A172 (cell line): ENCODE data around the gene CDK13. TPM values are rescaled to one million over a fixed set of nuclear protein-coding genes. Genes with fewer than 3 reads are reported as not detected.

Source experiments
- DNase-seq: peaks from one replicate; pipeline ENCODE4 v3.0.0-alpha.2; 2015; ENCODE audit warnings: low spot score
- total RNA-seq: library from RNA; depleted of rRNA; stranded (reverse); fragments of >200 nt; shearing (Covaris generic); gene quantifications from 2 replicates; pipeline ENCODE4 v1.2.3, GENCODE V29; 2014

Gene CDK13
- total RNA-seq, 1 experiment from 2014 or later: 53.2 TPM

DNA sequence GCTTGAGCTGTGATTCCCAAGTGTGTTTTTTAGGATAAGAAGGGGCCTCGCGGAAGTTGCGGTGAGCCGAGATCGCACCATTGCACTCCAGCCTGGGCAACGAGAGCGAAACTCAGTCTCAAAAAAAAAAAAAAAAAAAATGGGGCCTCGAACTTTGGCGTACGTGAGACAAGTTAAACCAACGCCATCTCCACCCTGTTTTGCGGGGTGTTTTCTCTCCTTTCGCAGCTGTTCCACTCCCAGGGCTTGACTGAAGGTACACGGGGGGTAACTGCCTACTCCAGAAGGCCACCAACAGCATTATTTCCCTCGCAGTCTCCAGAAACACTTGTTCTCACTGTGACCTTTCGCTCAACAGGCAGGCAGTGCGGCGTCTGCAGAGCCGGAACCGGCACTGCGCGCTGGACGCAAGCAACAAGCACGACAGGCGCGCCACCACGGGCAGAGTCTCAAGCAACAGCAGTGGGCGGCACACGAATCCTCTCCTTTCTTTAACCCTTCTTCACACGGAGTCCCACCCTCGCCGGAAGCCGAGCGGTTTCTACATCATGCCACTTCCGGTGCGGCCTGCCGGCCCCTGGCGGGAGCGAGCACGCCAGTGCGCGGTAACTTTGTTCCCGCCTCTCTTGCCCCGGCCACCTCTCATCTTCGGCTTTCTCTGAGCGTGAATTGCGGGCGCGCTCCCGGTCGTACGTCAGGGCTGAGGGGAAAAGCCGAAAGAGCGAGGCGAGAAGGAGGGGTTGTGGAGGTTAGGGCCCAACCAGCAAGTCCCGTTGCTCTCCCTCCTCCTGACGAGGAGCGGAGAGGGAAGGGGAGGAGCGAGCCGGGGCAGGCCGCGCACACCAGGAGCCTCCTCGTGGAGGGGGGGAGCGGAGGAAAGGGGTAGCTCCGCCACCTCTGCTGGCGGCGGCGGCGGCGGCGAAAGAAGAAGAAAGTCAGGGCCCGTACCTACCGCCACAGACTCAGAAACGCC lies 814 bp upstream of the CDK13 start:
- peak; percentile 99 for DNase-seq

DNA sequence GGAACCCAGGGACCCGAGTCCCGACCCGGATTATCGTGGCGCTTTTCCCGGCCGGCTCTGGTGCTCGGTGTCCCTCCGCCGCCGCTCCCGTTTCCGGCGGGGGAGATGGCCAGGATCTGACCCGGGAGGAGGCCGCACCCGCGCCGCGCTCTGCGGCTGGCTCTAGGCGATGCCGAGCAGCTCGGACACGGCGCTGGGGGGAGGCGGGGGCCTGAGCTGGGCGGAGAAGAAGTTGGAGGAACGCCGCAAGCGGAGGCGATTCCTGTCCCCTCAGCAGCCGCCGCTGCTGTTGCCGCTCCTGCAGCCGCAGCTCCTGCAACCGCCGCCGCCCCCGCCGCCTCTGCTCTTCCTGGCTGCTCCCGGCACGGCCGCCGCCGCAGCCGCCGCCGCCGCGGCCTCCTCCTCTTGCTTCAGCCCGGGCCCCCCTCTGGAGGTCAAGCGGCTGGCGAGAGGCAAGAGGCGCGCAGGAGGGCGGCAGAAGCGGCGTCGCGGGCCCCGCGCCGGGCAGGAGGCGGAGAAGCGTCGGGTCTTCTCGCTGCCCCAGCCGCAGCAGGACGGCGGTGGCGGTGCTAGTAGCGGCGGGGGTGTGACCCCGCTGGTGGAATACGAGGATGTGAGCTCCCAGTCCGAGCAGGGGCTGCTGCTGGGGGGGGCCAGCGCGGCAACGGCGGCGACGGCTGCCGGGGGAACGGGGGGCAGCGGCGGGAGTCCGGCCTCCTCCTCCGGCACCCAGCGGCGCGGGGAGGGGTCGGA lies 593 bp downstream of the CDK13 start:
- DNase-seq: peak; percentile 20

DNA sequence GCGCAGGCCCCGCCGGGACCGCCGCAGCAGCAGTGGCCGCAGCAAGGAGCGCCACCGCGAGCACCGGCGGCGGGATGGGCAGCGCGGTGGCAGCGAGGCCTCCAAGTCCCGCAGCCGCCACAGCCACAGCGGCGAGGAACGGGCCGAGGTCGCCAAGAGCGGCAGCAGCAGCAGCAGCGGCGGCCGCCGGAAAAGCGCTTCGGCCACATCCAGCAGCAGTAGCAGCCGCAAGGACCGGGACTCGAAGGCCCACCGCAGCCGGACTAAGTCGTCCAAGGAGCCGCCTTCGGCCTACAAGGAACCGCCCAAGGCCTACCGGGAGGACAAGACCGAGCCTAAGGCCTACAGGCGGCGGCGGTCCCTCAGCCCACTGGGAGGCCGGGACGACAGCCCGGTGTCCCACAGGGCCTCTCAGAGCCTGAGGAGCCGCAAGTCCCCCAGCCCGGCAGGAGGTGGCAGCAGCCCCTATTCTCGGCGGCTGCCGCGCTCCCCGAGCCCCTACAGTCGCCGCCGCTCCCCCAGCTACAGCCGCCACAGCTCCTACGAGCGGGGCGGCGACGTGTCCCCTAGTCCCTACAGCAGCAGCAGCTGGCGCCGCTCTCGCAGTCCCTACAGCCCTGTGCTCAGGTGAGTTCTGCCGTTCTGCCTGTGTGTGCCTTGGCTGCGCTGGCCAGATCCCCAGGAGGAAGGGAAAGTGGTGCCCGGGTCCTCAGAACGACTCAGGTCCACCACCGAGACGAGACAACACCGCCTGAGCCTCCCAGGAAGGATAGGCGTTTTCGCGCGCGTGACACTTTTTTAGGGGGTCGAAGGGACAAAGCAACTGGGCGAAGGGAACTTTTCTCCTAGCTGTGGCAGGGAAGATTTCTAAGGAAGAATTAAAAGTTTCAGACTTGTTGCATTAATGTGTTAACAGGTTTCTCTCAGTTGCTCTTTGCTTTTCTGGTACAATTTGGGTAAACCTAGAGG lies 1.5 kb downstream of the CDK13 start:
- peak; percentile 35 for DNase-seq

DNA sequence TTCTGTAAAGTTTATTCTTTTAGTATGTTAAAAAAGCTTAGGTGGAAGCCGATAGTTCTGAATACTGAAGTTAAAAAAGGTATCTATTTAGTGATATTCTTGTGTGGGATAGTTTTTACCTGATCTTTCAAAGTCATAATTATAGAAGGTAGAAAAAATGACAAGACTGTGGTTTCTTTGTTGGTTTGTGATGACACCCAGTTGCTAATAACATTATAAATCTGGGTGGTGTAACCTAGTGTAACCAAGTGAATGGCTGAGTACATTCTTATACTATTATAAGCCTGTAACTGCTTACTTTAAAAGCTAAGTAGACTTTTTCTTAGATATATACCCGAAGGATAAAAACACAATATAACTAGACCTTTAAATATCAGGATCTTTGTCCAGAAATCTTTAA lies 2.3 kb downstream of the CDK13 start:
- peak; percentile 16 for DNase-seq

DNA sequence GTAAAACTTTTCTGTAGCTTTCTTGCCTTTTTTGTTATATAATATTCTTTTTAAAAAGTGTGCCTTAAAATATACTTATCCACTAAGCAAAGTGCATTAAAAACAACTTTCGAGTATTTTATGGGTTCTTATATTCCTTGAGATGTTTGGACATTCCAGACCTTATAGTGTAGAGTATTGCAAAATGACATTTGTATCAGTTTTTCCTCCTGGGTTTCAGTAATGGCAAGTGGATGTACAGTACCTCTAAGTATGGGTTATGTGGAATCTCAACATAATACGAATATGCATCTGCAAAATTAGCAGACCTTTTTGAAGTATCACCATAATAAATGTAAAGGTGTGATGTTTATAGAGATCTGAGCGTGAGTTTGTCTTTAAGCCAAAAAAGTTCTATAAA lies 2.7 kb downstream of the CDK13 start:
- DNase-seq: no peak

DNA sequence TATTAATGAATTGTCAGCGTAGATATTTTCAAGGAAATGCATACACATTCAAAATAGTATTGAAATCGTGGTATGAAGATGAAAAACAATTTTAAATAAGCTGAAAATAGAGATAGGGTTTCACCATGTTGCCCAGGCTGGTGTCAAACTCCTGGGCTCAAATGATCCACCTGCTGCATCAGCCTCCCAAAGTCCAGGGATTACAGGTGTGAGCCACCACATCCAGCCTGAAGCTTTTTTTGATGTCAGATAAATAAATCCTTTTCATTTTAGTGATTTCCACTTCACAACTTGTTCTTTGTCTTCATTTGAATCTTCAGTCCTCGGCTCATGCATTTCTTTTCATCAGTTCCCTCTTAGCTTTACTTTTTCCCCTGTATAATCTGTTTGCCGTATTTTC lies 4.6 kb downstream of the CDK13 start:
- no peak for DNase-seq

DNA sequence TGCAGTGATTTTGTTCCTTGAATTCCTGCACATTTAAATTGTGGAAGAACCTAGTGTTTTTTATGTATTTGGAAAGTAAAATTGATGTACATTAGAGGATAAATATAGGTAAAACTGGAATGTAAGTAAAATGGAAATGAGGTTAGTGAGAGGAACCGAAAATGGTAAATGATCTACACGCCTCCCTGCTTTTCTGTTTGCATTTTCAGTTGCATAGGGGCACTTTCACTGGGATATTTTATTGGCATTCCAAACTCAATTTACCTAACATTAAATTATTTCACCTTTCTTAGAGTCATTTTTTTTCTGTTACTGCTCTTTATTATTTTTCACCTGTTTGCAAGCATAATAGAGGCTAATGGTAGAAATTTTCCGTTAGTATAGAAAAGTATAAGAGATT lies 8.0 kb downstream of the CDK13 start:
- DNase-seq: no peak

DNA sequence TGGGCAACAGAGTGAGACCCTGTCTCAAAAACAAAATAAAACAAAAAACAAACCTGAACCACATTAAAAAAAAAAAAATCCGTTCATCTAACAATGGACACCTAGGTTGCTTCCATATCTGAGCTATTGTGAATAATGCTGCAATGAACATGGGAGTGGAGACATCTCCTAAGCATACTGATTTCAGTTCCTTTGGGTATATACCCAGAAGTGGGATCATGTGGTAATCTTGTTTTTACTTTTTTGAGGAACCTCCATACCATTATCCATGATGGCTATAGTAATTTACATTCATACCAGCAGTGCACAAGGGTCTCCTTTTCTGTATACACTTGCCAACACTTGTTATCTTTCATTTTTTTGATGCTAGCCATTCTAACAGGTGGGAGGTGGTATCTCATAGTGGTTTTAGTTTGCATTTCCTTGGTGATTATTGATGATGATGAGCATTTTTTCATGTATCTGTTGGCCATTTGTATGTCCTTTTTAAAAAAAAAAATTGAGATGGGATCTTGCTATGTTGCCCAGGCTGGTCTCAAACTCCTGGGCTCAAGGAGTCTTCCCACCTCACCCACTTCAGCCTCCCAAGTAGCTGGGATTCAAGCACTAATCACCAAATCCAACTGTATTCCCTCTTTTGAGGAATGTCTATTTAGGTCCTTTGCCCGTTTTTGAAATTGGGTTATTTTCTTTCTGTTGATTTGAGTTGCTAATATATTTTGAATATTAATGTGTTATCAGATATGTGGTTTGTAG lies 17.5 kb downstream of the CDK13 start:
- DNase-seq: no peak

DNA sequence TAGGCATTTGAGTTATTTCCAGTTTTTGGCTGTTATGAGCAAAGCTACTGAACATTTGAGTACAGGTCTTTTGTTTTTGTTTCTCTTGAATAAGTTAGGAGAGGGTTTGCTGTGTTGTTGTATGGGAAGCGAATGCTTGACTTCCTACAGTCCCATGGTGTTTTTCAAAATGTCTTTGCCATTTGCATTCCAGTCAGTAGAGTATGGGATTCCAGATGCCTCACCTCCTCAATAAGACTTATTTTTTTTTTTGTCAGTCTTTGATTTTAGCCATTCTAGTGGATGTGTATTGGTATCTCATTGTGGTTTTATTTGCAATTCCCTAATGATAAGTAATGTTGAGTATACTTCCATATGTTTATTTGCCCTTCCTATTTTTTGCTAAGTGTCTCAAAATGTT lies 19.4 kb downstream of the CDK13 start:
- no peak for DNase-seq

DNA sequence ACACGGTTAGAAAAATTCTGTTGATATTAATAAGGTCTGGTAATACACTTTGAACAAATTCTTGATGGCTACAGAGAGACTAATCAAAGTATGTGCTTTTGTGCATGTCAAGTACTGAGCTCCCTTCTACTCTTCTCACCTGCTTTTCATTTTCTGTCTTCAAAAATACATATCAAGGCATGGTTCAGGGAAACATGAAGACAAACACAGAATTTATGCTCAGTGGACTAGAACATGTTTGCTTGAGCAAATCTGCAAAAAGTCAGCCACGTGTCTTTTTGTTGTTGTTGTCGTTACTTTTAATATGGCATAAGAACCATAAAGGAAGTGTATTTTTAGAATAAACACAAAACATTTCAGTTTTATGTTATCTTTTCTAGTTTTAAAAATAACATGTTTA lies 21.9 kb downstream of the CDK13 start:
- no peak for DNase-seq

DNA sequence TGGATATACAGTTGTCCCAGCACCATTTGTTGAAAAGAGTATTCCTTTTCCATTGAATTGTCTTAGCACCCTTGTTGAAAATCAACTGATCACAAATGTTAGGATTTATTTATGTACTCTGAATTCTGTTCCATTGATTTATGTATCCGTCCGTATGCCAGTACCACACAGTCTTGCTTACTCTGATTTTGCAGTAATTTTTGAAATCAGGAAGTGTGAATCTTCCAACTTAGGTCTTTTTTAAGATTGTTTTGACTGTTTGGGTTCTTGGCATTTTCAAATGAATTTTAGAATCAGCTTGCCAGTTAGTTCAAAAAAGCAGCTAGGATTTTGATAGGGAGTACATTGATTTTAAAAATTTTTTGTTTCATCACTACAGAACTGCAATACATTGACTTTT lies 23.7 kb downstream of the CDK13 start:
- DNase-seq: no peak

DNA sequence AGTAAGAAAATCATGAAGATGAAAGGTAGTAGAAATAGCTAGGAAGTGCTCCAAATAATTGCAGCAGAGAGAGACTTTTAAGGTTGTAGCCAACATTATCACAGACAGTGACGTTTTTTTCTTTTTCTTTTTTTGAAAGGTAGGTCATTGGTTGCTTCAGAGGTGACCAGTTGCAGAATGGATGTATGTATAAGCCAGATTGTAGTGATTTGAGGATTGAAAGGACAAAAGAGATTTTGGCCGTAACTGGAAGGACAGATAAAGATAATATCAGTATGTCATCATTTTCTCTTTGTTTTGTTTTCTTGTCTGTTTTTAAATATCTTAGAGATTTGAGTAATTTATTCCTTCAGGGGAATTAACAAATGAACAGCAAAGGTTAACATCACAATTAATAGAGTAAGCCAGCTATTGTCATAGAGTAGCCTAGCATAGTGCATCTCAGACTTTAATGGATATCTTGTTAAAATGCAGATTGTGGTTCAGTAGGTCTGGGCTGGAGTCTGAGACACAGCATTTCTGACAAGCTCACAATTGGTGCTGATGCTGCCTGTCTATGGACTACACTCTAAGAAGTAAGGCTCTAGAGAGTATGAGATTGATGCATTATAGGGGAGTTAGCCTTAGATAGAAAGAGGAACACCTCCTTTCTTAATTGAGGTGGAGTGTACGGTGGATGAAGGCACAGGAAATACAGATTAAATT lies 28.3 kb downstream of the CDK13 start:
- no peak for DNase-seq

DNA sequence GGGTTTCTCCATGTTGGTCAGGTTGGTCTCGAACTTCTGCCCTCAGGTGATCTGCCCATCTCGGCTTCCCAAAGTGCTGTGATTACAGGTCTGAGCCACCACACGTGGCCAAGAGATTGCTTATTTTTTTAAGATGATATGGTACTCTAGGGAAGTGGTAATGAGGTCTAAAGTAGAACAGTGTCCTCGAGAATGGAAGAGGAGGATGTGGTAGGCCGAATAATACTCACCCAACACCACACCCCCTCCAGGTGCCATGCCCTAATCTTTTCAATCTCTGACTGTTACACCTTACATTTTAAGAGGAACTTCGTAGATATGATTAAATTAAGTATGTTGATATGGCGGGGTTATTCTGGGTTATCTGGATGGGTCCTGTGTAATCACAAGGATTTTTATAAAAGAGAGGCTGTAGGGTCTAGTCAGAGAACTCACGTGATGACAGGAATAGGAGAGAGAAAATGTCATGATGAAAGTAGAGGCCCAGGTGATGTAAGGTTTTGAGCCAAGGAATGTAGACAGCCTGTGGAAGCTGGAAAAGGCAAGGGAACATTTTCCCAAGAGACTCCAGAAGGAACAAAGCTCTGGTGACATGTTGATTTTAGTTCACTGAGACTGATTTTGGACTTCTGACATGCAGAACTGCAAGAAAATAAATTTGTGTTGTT lies 29.5 kb downstream of the CDK13 start:
- no peak for DNase-seq

DNA sequence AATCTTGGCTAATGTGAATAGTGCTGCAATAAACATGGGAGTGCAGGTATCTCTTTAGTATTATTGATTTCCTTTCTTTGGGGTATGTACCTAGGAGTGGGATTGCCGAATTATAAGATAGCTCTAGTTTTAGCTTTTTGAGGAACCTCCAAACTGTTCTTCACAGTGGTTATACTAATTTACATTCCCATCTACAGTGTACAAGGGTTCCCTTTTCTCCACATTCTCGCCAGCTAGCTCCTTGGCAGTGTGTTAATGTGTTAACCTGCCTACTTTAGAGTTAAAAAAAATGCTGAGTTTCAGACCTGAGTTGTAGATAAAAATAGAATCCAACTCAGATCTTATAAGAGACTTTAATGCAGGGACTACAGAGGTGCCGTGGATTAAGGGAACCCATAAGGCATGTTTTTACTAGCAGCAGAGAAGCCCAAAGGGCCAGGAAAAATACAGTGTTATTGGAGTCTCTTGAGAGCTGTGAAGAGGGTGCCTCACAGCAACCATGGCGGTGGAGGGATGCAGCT lies 35.4 kb downstream of the CDK13 start:
- no peak for DNase-seq

DNA sequence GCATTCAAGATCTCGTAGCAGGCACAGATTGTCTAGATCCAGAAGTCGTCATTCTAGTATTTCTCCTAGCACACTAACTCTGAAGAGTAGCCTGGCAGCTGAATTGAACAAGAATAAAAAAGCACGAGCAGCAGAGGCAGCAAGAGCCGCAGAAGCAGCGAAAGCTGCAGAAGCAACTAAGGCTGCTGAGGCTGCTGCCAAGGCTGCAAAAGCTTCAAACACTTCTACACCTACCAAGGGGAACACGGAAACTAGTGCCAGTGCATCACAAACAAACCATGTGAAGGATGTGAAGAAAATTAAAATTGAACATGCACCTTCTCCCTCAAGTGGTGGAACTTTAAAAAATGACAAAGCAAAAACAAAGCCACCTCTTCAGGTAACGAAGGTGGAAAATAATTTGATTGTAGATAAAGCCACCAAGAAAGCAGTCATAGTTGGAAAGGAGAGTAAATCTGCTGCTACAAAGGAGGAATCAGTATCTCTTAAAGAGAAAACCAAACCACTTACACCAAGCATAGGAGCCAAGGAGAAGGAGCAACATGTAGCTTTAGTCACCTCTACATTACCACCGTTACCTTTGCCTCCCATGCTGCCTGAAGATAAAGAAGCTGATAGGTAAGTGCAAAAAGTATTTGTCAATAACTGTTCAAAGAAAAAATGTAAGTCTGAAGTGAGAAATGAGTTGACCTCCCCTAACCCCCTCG lies 37.7 kb downstream of the CDK13 start:
- DNase-seq: no peak

DNA sequence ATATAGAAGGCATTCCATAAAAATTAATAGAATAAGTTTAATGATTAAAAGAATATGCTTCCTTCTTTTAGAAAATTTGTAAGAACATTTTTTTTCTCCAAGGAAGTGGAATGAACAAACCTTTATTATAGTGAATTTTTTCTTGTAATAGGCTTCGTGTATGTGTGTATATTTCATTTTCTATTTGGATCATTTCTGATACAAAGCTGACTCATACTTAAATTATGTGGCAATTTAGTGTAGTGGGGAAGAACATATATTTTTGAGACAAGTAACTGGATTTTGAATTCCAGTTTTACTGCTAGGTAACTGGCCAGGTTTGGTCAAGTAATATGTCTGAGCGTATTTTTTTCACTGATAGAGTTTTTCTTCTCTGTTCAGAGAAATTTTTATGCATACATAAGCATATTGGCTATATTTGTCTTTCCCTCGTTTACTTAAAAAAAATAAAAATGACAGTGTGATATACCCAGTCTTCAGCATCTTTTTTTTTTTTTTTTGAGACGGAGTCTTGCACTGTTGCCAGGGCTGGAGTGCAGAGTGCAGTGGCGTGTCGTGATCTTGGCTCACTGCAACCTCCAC lies 50.8 kb downstream of the CDK13 start:
- DNase-seq: peak; percentile 14

DNA sequence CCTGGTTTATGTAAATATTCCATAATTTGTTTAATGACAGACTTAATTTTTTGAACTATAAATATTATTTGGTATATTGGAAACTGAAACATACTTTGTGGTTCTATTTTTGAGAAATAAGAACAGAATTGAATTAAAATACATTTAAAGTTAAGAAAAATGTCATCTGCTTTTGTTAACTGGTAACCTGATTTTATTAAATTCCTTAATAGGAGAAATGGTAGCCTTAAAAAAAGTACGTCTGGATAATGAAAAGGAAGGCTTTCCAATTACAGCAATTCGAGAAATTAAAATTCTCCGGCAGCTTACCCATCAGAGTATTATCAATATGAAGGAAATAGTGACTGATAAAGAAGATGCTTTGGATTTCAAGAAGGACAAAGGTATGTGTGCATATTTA lies 51.6 kb downstream of the CDK13 start:
- no peak for DNase-seq

DNA sequence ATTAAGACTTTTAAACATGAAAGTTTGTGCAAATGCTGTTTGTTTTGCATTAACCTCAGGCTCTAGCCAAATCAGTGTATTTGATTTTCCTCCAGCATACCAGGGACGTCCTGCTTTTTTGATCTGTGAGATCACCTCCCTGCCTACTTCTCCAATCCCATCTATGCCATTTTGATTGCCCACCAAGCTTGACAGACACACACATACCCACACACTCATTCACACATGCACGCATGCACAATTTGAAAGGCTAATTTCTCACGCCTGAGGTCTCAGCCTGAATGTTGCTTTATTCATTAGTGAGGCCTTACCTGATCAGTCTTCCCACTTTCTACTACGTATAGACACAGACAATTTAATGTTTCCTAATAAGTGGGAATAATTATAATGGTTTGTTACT lies 53.5 kb downstream of the CDK13 start:
- no peak for DNase-seq
